ENCODE data around the gene F2. TPM values are rescaled to one million over a fixed set of nuclear protein-coding genes. Genes with fewer than 3 reads are reported as not detected.

The F2 gene
- total and polyA plus RNA-seq, 2 of the 13 experiments (the other 11 are each of a cell fraction or from before 2014, with no cell fraction given): 330 to 801 TPM

DNA sequence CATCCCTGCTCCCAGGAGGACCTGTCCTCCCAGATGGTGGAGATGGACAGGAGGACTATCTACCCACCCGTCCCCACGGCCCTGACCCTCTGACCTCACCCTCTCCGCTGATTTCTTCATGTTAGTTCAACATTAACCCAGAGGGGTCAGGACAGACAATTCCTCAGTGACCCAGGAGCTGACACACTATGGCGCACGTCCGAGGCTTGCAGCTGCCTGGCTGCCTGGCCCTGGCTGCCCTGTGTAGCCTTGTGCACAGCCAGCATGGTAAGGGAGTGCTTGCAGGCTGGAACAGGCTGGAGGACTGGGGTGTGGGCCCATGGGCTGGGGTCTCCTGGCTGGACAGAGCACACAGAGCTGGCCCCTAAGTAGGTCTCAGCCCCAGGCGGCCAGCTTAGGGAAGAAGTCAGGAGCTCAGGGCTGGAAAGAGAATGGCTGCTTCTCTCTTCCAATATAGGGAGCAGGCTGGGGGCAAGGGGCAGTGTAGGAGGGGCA lies at the start of gene F2 (continued):
- TF ChIP-seq PRDM15 (CRISPR knock-in tag; IDR thresholded peaks at IDR 0.05) (0 out of 2 replicates have a peak, but pooled peaks have one; percentile 28), SIX1 (CRISPR knock-in tag; IDR thresholded peaks at IDR 0.05; ENCODE audit: borderline replicate concordance) (0 out of 2 replicates have a peak, but pooled peaks have one; percentile 39), PAF1 (CRISPR knock-in tag; IDR thresholded peaks at IDR 0.05) (no peak; the same call in 1 of the 2 replicates), DPF2 (CRISPR knock-in tag; IDR thresholded peaks at IDR 0.05; ENCODE audit: borderline replicate concordance, low read depth) (peak; percentile 67; the same call in 1 of the 2 replicates), ZNF678 (CRISPR knock-in tag; IDR thresholded peaks at IDR 0.05) (no peak), THYN1 (CRISPR knock-in tag; IDR thresholded peaks at IDR 0.05; ENCODE audit: borderline replicate concordance, low read depth) (peak; percentile 72; the same call in 1 of the 2 replicates), SRSF9 (IDR thresholded peaks at IDR 0.05; ENCODE audit: borderline replicate concordance, insufficient read depth, low read depth, low read length, poor library complexity, severe bottlenecking) (no peak), ZNF773 (CRISPR knock-in tag; IDR thresholded peaks at IDR 0.05; ENCODE audit: borderline replicate concordance) (no peak), ZKSCAN8 (CRISPR knock-in tag; IDR thresholded peaks at IDR 0.05; ENCODE audit: borderline replicate concordance) (no peak; the same call in 1 of the 2 replicates), ZFAT (CRISPR knock-in tag; conservative IDR thresholded peaks at IDR 0.05) (no peak), ZKSCAN1 (IDR thresholded peaks at IDR 0.05; ENCODE audit: low read length) (no peak), ZNF83 (CRISPR knock-in tag; IDR thresholded peaks at IDR 0.05; ENCODE audit: borderline replicate concordance) (no peak), MLLT10 (CRISPR knock-in tag; IDR thresholded peaks at IDR 0.05) (peak; percentile 74; the same call in 1 of the 2 replicates)
- TF ChIP-seq, protein P1, sequence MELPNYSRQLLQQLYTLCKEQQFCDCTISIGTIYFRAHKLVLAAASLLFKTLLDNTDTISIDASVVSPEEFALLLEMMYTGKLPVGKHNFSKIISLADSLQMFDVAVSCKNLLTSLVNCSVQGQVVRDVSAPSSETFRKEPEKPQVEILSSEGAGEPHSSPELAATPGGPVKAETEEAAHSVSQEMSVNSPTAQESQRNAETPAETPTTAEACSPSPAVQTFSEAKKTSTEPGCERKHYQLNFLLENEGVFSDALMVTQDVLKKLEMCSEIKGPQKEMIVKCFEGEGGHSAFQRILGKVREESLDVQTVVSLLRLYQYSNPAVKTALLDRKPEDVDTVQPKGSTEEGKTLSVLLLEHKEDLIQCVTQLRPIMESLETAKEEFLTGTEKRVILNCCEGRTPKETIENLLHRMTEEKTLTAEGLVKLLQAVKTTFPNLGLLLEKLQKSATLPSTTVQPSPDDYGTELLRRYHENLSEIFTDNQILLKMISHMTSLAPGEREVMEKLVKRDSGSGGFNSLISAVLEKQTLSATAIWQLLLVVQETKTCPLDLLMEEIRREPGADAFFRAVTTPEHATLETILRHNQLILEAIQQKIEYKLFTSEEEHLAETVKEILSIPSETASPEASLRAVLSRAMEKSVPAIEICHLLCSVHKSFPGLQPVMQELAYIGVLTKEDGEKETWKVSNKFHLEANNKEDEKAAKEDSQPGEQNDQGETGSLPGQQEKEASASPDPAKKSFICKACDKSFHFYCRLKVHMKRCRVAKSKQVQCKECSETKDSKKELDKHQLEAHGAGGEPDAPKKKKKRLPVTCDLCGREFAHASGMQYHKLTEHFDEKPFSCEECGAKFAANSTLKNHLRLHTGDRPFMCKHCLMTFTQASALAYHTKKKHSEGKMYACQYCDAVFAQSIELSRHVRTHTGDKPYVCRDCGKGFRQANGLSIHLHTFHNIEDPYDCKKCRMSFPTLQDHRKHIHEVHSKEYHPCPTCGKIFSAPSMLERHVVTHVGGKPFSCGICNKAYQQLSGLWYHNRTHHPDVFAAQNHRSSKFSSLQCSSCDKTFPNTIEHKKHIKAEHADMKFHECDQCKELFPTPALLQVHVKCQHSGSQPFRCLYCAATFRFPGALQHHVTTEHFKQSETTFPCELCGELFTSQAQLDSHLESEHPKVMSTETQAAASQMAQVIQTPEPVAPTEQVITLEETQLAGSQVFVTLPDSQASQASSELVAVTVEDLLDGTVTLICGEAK (IDR thresholded peaks at IDR 0.05): no peak
- TF ChIP-seq, protein P1 (CRISPR knock-in tag; IDR thresholded peaks at IDR 0.05): peak; percentile 32; the same call in 1 of the 2 replicates
